Erythroblast (primary cell): Measurements from ENCODE around the gene TEPSIN.
A peak's percentile ranks its signal among the peaks of the same experiment; 100 is the strongest.

Source experiments
- DNase-seq, 2 experiments: peaks; one replicate each; lab custom pipeline; 2025; lab: John Stamatoyannopoulos, UW
- GATA1 ChIP-seq: IDR thresholded peaks from 2 replicates; pipeline ENCODE4 v1.6.1; 2011; ENCODE audit warnings: low read depth, mild to moderate bottlenecking, control low read depth, low read length, moderate library complexity
- POLR2A ChIP-seq: IDR thresholded peaks from 2 replicates; pipeline ENCODE4 v1.6.1; 2011; ENCODE audit warnings: mild to moderate bottlenecking, low read length

The TEPSIN gene

DNA sequence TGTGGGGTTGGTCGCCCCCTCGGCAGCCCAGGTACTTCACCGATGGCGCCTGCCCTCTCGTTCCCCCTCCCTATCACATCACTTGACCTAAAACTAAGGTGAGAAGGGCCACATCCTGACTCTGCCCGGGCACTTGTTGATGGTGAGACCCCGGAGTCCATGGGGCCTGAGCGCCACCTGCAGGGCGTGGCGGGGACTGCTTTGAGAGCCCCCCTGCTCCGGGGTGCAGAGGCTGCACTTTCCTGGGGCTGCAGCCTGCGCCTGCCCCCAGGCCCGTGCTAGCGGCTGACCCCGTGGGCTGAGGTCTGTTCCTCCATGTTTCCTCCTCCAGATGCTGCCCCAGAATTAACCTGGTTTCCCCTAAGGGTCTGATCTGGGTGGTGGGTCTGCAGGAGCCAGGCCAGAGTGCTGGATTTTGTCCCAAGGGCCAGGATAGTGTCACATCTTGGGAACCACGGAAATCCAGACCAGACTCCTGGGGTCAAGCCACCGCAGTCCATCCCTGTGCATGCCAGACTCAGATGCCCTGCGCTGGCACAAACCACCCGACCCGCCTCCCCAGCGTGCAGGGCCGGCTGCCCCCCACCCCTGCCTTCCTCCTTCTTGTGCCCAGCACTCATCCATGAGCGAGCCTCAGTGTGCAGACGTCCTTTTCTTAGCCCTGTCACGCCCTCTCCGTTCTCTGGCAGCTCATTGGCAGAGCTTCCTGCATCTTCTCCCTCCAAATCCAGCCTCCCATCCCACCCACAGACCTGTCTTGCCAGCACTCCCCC is 3.0 kb upstream of the TEPSIN start:
- DNase-seq = peak; percentile 70 to 76
- no peak for TF ChIP-seq GATA1
- no peak for TF ChIP-seq POLR2A

DNA sequence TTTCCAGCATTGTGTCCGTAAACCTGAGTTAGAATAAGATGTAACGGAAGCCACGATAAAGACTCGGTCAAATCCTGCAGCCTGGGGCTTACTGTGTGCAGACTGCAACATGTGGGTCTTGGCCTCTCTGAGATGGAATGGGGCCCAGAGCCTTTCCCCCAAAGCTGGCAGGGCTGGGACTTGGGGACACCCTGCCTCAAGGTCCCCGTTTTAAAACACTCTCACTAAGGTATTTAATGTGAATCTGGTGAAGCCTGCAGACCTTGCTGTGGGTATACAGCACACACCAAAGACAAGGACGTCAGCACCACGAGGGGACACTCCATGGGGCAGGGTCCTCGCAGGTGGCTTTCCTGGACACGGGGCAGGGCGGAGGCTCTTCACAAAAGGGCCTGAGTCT is 2.3 kb upstream of the TEPSIN start:
- peak in 1 of 2 experiments; percentile 43 for DNase-seq
- TF ChIP-seq GATA1 (no peak), POLR2A (no peak)

DNA sequence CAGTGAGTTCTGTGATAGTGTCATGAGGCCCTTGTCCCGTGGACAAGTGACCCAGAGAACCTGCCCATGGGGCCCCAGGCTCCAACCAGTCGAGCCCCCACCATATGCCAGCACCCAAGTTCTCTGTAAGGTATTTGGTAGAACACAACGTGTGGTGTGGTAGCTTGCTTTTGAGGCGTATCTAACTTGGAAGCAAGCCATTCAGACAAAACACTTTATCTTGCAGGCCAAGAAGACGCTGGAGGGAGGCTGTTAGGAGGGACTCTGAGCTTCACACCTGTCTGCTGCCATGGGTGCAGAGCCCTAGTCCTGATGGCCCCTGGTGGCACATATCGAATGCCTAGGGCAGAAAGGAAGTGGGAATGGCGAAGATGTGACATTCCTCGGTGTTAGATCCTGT is 1.9 kb upstream of the TEPSIN start:
- DNase-seq = peak; percentile 59 to 80

DNA sequence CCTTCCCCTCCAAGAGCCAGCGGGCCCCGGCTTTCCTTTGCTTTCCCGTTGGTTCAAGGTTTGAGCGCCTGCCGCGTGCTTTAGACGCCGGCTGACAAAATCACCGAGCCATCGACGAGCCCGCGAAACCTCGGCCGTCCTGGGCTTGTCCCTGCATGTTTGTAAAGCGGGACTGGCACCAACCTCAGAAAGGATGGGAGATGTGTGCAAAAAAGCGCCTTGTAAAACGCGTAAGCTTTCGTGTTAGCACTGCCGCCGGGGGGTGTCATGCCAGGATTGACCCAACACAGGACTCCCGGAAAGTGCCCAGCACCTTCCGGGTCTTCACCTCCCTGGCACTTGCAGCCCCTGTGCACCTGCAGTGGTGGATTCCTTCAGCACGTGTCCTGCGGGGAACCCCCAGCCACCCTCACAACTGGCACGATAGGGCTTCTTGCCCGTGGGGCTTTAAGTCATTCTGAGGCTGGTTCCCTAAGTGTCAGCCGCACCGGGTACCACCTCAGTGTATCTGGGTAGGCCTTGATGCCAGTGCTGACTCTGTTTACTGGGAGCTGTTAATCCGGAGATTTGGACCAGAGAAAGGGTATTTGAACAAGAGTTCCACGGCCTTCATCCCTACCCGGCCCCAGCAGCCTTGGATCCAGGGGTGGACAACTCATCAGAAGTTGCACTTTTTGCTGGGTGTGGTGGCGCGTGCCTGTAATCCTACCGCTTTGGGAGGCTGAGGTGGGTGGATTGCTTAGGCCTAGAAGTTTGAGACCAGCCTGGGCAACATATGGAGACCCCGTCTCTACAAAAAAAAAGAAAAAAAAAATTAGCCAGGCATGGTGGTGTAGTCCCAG is 1.1 kb upstream of the TEPSIN start:
- TF ChIP-seq GATA1 (no peak), POLR2A (no peak)
- DNase-seq = peak; percentile 60 to 61

More for the DNA sequence above, 1.9 kb upstream of the TEPSIN start:
- TF ChIP-seq GATA1 (no peak), POLR2A (no peak)

DNA sequence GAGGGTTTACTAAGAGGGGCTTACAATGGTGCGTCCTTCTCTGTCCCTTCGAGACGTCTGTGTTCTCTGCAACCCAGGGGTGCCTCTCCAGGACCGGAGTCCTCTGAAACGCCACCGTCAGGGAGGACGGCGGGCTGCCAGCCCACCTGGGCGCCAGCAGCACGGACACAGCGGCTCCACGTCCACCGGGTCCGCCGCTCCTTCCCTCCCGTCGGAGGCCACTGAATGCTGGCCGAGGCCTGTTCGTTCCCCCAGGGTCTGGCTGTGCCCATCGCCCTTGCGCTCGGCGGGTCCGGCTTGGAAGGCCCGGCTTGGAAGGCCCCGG is 403 bp downstream of the TEPSIN start:
- no peak for DNase-seq
- TF ChIP-seq GATA1 = no peak
- TF ChIP-seq POLR2A = no peak

DNA sequence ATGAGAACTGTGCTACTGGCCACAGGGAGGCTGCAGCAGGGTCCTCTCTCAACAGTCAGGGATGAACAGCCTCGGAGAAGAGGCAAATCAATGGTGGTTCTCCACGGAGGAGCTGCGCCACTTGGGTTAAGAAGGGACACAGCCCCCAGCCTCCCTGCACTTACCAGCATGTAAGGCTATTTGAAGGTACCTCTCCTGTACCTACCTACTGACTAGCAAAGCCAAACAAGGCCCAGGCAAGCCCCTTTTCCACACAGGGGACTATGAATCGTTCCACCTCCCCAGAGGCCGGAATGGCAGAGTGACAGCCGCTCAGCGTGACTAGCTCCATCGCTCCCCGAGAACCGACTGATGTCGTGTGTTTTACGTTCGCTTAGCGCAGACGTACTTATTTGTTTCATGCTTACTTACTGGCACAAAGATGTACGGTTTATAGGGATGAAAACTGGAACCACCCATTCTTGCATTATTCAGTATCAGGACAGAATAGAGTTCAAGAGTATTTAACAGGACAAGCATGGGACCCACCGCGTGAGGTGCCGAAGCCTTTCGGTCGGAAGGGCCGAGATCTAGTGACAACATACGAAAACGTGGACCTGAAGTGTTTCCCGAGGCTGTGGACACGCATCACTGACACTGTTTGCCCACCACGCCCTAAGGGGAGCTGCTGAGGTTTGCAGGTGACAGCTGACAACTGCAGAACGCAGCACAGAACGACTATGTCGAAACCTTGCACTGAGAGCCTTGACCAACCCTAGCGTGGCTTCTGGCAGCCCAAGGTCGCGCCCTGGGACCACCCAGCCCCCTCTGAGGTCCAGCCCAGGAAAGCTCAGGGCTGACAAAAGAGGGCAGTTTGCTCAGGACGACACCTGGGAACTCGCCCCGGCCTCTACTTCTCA is 1.0 kb downstream of the TEPSIN start:
- no peak for TF ChIP-seq GATA1
- TF ChIP-seq POLR2A = no peak
- peak; percentile 39 to 57 for DNase-seq

DNA sequence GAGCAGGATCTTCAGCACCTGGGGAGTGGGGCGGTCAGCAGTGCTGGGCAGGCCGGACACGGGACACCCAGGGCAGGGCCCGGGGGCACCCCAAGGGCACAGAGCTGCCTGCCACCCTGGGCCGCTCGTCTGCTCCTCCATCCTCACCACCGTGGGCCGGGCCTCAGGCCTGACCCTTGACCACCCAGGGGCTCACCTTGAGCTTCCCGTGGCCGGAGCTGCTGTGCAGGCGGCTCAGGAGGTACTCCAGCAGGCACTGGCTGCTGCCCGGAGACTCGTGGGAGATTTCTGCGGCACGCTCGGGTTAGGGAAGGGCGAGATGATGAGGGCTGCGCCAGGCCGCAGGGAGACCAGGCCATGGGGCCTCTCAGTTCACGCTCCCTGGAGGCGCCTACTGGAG is 2.1 kb downstream of the TEPSIN start:
- no peak for DNase-seq
- no peak for TF ChIP-seq POLR2A
- no peak for TF ChIP-seq GATA1

DNA sequence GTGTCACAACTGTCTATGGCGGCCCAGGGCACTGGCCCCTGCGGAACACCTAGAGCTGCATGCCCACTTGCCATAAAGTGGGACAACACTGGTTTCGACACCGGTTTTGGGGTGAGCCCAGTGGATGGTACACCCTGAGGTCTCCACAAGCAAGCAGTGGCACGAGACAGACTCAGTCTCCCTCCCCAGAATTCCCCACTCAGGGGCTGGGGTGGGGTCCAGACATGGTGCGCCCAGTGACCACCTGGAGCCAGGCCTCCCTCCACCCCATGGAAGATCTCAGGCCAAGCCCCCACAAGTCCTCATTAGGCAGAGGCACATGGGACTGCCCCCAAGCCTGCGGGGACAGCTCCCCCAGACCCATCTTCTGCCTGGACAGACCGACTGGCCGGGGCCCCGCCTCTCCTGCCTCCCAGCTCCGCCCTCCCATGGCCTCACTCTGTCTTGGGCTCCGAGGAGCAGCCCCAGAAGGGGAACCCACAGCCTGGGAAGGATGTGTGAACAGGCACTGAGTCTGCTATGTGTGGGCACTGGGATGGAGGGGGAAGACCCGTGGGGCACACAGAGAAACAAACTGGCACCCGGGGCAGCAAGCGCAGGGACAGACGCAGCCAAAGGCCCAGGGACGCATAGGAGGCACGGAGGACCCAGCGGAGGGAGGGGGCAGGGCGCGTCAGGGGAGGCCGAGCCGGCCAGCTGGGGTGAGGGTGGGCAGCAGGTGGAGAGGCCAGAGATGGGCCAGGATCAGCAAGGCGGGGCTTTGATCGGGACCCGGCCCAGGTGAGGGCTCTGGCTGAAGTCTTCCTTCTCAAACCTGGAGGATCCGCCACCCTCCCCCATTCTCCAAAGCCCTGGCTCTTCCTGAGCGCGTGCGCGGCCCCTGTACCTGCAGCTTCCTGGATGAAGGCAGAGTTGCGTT is 2.8 kb downstream of the TEPSIN start:
- DNase-seq = no peak
- no peak for TF ChIP-seq POLR2A
- no peak for TF ChIP-seq GATA1

DNA sequence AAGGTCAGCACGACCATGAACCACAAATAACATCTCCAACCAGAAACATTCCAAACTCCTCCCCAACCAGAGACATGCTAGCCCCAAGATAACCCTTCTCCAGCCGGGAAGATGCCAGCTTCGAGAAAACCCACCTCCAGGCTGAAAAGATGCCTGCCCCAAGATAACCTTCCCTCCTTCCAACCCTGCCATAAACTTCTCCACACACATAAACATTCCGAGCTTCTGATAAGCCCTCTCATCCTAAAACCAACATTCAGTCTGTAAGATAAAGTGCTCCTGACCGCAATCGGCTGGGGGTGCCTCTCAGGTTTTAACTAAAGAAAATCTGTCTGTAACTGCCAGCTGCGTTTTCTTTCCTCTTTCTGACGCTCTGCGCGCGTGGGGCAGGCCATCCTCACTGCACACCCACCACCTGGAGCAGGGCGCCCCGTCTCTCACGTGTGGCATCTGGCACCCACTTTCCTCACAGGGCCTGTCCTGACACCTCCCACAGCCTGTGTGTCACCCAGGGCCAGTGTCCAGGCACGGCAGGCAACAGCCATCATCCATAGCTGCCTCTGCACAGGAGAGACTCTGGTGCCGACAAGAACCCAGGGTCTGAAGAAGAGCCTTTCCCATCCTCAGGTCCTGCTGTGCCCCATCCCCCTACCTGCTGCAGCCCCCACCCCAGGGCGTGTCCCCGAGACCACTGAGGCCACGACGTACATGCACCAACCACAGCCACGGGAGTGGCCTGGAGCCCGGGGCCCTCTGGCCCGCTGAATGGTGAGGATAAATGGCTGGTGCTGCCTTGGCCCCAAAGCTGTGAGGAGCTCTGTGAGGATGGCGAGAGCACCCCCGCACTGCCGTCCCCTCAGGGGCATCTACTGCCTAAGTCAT is 3.7 kb downstream of the TEPSIN start:
- TF ChIP-seq GATA1 = no peak
- no peak for TF ChIP-seq POLR2A
- DNase-seq = no peak

DNA sequence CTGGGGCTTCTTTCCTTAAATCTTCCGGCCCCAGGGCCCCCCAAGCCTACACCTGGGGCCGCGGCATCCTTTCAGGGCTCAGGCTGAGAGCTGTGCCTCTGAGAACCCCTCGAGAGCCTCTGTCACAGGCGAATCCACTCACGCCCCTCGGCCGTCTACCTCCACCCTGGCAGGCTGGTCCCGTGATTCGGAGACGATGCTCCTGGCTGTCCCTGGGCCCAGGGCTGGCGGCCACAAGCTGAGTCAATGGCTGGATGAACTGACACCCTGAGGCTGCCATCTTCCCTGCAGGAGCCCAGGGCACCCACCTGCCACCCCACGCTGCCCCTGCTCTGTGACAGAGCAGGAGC is 4.4 kb downstream of the TEPSIN start:
- no peak for DNase-seq
- TF ChIP-seq GATA1 (no peak), POLR2A (no peak)

DNA sequence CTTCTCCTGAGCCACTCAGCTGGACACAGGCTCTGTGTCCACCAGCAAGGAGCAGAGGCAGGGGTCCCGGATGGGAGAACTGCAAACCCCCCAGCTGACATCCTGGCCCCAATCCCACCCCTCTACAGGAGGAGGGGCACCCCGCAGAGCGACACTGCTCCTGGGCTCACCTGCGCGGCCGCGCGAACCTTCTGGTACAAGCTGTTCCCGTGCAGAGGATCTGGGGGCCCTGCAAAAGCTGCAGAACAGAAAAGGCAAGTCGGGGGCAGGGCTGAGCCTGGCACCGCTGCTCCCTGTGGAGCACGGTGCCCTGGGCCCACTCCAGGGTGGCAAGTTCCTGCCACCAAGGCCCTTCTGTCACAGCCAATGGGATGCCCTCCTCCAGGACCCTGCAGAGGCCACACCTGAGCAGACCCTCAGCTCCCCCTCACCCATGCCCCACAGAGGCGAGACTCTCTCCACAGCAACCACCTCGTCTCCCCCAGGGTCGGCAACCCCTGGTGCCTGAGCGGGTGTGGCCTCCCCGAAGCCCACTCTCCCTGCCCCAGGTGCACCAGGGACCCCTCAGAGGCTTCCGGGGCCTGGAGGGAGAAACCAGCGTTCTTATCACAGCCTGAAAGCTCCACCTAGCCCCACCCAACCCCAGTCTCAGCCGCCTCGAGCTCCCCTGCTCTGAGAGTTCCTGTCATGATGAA is 4.9 kb downstream of the TEPSIN start:
- TF ChIP-seq POLR2A (no peak), GATA1 (no peak)
- no peak for DNase-seq

DNA sequence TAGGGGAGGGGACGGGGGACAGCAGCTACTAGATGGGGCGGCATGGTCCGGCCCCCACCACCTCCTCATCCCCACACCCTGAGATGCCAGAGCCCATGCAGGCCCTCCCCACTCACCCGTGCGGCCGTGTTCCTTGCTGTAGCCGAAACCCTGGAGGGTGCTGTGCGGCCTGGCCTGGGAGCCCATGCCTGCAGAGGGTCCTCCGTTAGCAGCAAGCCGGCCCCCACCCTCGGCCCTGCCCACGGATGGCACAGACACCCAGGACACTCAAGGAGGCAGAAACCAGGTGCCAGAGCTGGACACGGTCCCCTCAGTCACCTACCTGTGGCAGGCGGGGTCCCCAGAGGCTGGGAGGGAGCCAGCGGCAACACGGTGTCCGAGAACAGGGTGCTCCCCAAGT is 5.5 kb downstream of the TEPSIN start:
- TF ChIP-seq GATA1 = no peak
- no peak for TF ChIP-seq POLR2A
- no peak for DNase-seq
